ENCODE results near the gene CUBN. TPM values are rescaled to one million over a fixed set of nuclear protein-coding genes. Genes with fewer than 3 reads are reported as not detected.

The CUBN gene
- total and polyA plus RNA-seq, 10 of the 15 experiments (the other 5 are each of a cell fraction or from before 2014, with no cell fraction given) = under 0.01 to 0.14 (median 0.02) TPM; not detected in 6

- TF ChIP-seq SKIL (IDR thresholded peaks at IDR 0.05; ENCODE audit: low read depth, poor library complexity, severe bottlenecking) (no peak), EED (IDR thresholded peaks at IDR 0.05; ENCODE audit: low read depth) (no peak), HDAC2 (IDR thresholded peaks at IDR 0.05) (no peak), BCL3 (IDR thresholded peaks at IDR 0.05; ENCODE audit: borderline replicate concordance, insufficient read depth, low read depth, low read length, poor library complexity, severe bottlenecking) (no peak)
Measured at GRCh38 chr10:16883084-16883483, 246.5 kb downstream of the CUBN start (continued).

- H3K4me2 ChIP-seq (ENCODE audit: control insufficient read depth, insufficient read depth) = no peak overlapping the region
- 28% methylated on average over 3 of the region's 3 CpGs for WGBS (ENCODE audit: insufficient coverage, insufficient replicate concordance, low lambda C conversion rate, missing lambda C conversion rate)
- no peak overlapping the region for H3K27ac ChIP-seq (ENCODE audit: control insufficient read depth, insufficient read depth)
- H3K9me3 ChIP-seq (replicated peaks; ENCODE audit: control insufficient read depth, insufficient read depth, low read length) = no peaks in the 10 kb centered on the region
- ChIA-PET CTCF (no interaction called here), SMC1A (ENCODE audit: uncharacterized antibody, unreplicated experiment) (interaction anchor here (1.0 to 2.2 kb wide), 4 partner anchors 14 to 386 kb away, joined by 3 to 10 read pairs (median 4); no protein-coding TSS in a partner anchor), RAD21 (ENCODE audit: unreplicated experiment) (no interaction called here), POLR2A (no interaction called here)
- H2AFZ ChIP-seq (ENCODE audit: control insufficient read depth, low read depth, low read length) = no peak overlapping the region
- no peaks in the 10 kb centered on the region for H3K4me1 ChIP-seq (ENCODE audit: control insufficient read depth, insufficient read depth, low read length)
- BruUV-seq (replicated peaks) = no TSS peak
- no peak for ATAC-seq
- DNase-seq (ENCODE audit: low read depth, low spot score) = no peak
- H4K20me1 ChIP-seq (ENCODE audit: control insufficient read depth, insufficient read depth) = no peaks in the 10 kb centered on the region
- no peaks in the 10 kb centered on the region for H3K79me2 ChIP-seq (ENCODE audit: control insufficient read depth, insufficient read depth, low read length)
- intact Hi-C loops (cut with micrococcal nuclease; ENCODE audit: unreplicated experiment) = no loop called here
- no peaks in the 10 kb centered on the region for H3K36me3 ChIP-seq (ENCODE audit: control insufficient read depth in 2 of 2, insufficient read depth in 2 of 2, low read length in 1 of 2)
- FAIRE-seq = no peak
- no peak overlapping the region for H3K9ac ChIP-seq (ENCODE audit: control insufficient read depth, insufficient read depth, low read length)
- H3K4me3 ChIP-seq = no peak overlapping the region
- H3K27me3 ChIP-seq (replicated peaks in 1 of 2; ENCODE audit: control insufficient read depth in 2 of 2, insufficient read depth in 2 of 2, low read length in 1 of 2) = 0 out of 4 replicates have a peak, but pooled peaks cover 0 to 2% of the 10 kb centered on the region in 2 experiments
- in situ Hi-C loops (cut with MboI) = no loop called here
- TF ChIP-seq HSF1 (IDR thresholded peaks at IDR 0.05; ENCODE audit: low read depth, low read length) = no peak
- TF ChIP-seq SUPT20H (IDR thresholded peaks at IDR 0.05; ENCODE audit: borderline replicate concordance, control insufficient read depth, low read depth, low read length) = no peak
- no peak for TF ChIP-seq RFX5 (IDR thresholded peaks at IDR 0.05; ENCODE audit: low read depth, low read length)
- TF ChIP-seq NFIC (IDR thresholded peaks at IDR 0.05; ENCODE audit: low read depth, low read length) = no peak
- no peak for TF ChIP-seq POLR2AphosphoS5 (IDR thresholded peaks at IDR 0.05; ENCODE audit: low read length)
- TF ChIP-seq ZZZ3 (IDR thresholded peaks at IDR 0.05; ENCODE audit: control insufficient read depth, insufficient read length, low read depth) = no peak
- no peak for TF ChIP-seq REST (IDR thresholded peaks at IDR 0.05; ENCODE audit: low read depth, low read length)
- no peak for TF ChIP-seq CEBPB (IDR thresholded peaks at IDR 0.05; ENCODE audit: borderline replicate concordance in 1 of 2, low read depth in 2 of 2, low read length in 2 of 2)
- TF ChIP-seq KAT2A (conservative IDR thresholded peaks at IDR 0.05; ENCODE audit: control insufficient read depth, low read depth, low read length) = no peak
- no peak for TF ChIP-seq CREB1 (IDR thresholded peaks at IDR 0.05; ENCODE audit: low read depth)
- no peak for TF ChIP-seq DPF2 (IDR thresholded peaks at IDR 0.05)
Measured at GRCh38 chr10:16870331-16870730, 259.3 kb downstream of the CUBN start.

Measured in GM12878 (cell line).